HL-60/S4 (cell line): ENCODE data around the gene CCDC85B.

Experiments
- in situ Hi-C: fragments of 300-500 bp; cut with MboI; formaldehyde crosslinking; loops from 2 replicates; pipeline ENCODE4 v1.14.3; 2022; ENCODE audit warnings: low sequenced_read_pairs

The CCDC85B gene

DNA sequence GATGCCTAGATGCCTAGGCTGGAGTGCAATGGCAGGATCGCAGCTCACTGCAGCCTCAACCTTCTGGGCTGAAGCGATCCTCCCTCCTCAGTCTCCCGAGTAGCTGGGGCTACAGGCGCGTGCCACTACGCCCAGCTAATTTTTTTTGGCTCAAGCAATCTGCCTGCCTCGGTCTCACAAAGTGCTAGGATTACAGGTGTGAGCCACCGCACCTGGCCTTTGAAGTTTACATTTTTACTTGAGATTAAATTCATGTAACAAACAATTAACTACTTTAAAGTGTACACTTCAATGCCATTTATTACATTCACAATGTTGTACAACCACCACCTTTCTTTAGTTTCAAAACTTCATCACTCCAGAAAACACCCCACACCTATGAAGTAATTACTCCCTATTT, 13.2 kb downstream of the CCDC85B start:
- in situ Hi-C loops = no loop called here

- in situ Hi-C loops = no loop called here
Measured at GRCh38 chr11:65906602-65907001, 16.1 kb downstream of the CCDC85B start.

DNA sequence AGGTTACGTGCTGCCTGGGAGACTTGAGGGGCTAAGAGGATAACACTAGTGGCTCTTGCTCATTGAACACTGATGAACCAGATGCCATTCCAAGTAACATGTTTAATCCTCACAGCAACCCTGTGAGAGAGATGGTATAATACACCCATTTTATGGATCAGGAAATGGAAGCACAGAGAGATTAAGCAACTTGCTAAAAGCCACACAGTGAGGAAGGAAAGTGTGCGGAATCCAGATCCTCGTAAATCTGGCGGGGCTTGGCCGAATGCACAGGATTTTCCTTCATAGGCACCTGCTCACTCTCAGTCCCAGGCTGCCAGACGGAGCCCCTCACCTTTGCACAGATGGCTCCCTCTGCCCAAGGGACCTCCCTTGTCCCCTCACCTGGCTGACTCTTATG, 17.4 kb downstream of the CCDC85B start:
- in situ Hi-C loops = no loop called here

DNA sequence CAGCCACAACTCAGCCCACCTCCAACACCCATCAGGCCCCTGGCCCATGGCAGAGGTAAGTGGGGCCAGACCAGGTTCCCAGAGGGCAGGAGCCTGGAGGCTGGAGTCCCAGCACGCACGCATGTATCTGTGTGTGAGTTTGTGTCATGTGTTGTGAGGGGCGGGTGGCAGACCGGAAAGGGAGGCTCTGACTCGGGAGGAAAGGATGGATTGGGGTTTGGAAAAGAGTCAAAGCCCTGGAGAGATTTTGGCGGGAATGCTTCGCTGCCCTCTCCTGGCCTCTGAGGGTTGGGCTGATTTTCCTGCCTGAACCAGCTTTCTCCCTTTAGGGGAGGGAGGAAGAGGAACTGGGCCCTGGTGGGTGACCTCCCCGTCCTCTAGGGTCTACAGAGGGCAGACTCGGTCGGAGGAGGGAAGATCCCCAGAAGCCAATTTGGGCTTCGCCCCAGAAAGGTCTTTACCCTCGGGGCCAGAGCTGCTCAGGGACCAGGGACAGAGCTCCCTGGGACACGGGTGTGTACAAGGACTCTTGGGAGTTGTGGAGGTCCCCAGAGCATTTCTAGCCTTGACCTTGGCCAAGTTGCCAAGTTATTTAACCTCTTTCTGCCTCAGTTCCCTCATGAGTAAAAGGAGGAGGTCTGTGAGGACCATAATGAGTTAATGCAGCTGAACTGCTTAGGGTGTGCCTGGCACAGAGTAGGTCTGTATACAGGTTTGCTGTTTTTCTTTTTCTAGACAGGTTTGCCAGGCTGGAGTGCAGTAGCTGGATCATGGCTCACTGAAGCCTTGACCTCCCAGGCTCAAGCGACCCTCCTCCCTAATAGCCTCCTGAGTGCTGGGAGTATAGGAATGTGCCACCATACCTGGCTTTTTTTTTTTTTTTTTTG, 21.5 kb downstream of the CCDC85B start:
- in situ Hi-C loops = no loop called here

- in situ Hi-C loops = no loop called here
Measured at GRCh38 chr11:65912845-65913244, 22.4 kb downstream of the CCDC85B start.

GRCh38 chr11:65915101-65915820, 24.8 kb downstream of the CCDC85B start:
- in situ Hi-C loops = no loop called here

GRCh38 chr11:65915821-65916251, 25.4 kb downstream of the CCDC85B start:
- in situ Hi-C loops = no loop called here

DNA sequence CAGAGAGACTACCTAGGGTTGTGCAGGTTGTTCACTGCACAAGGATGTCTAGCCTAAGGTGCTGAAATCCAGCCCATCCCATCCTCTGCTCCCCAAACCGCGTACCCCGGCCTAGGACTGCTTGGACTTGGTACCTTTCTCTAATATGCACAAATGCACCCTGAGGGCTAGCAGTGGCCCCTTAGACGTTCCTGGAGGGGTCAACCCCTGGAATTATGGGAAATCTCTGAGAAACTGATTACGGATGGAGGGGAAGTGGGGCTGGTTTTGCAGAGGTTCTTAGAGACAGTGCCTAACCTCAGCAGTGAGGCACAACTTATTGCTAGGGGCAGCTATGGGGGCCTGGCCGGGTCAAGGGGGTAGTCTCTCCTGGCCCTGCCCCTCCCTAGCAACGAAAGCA, 25.9 kb downstream of the CCDC85B start:
- in situ Hi-C loops = no loop called here

- in situ Hi-C loops = no loop called here
Measured at GRCh38 chr11:65917077-65917433, 26.6 kb downstream of the CCDC85B start.

- in situ Hi-C loops = no loop called here
Measured at GRCh38 chr11:65917434-65918210, 27.1 kb downstream of the CCDC85B start.

DNA sequence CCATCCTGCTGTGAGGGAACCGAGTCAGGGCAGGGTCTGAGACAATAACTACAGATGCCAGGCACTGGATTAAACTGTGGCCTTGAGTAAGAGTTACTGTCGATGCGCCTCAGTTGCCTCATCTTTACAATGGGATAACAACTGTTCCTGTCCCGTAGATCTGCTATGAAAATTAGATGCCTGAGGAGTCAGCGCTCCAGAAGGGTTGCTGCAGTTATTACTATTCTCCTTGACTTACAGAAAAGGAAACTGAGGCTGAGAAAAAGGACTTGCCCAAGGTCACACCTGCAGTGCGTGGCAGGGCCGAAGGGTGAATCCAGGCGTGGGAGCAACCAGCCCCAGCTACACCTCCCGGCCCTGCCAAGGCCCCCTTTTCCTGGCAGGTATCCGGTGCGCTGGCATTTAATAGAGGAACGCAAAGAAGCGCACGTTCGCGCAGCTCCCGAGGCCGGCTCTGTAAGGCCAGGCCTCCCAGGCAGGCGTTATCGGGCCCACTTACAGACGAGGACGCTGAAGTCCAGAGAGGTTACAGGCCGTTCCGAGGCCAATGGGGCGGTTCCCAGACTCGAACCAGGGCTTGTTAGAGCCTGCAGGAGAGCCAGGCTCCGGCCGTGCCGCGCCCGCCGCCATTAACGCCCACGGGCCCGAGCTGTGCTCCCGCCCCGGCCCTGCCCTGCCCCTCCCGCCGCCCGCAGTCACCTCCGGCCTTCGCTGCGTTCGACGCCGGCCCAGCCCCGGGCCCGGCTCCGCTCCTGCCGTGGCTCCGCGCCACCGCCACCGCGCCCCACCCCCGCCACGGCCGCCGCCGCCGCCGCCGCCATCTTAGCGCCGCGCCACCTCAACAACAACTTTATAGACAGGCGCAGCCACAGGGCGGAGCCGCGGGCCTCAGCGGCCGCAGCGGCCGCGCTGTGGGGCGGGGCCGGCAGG, 28.0 kb downstream of the CCDC85B start, which contains the start of gene C11orf68:
Gene C11orf68, minus strand, starts transcription at position 852 of the 930 bp plus-strand sequence. Its CDS starts 31 bp downstream, at position 821.
- in situ Hi-C loops = no loop called here

GRCh38 chr11:65919141-65919572, 28.7 kb downstream of the CCDC85B start, which contains the start of gene DRAP1:
Gene DRAP1, plus strand, starts transcription at chr11:65919426. Its CDS starts 76 bp downstream, at chr11:65919502.
- in situ Hi-C loops = no loop called here

- in situ Hi-C loops = no loop called here
Measured at GRCh38 chr11:65919573-65920371, 29.3 kb downstream of the CCDC85B start.

- in situ Hi-C loops = no loop called here
Measured at GRCh38 chr11:65920372-65920802, 29.9 kb downstream of the CCDC85B start.

DNA sequence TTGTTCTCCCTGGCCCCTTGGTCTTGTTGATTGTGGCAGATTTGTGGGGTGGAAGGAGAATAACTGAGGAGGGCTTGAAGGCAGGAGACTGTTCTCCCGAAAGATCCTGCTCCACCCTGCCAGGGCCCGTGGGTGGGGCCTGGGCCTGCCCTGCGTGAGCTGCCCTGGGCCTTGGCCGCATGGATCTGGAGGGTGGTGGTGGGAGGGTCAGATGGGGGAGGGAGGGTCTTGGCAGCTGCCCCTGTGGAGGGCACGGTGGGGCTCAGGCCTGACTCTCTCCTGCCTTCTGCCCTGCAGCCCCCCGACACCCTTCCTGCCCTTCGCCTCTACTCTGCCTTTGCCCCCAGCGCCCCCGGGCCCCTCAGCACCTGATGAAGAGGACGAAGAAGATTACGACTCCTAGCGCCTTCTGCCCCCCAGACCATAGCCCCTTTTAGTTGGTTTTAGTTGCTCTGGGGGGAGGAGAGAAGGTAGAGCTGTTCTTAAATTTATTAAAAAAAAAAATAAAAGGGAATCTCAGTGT, 30.6 kb downstream of the CCDC85B start:
- in situ Hi-C loops = no loop called here

DNA sequence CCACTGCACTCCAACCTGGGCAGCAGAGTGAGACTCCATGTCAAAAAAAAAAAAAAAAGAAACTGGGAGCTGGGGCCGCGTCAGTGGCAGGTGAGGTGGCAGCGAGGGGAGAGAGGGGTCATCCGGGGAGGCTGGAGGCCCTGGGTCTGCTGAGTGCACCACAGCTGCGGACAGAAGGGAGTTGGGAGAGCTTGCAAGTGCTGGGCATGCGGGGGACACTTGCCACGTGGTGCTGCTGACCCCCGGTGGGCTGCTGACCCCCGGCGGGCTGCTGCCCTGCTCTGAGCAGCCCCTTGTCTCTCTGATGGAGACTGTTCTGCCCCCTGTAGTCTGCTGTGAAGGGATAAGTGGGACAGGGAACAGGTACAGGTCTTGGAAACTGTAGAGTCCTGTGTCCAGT, 31.4 kb downstream of the CCDC85B start:
- in situ Hi-C loops = no loop called here

DNA sequence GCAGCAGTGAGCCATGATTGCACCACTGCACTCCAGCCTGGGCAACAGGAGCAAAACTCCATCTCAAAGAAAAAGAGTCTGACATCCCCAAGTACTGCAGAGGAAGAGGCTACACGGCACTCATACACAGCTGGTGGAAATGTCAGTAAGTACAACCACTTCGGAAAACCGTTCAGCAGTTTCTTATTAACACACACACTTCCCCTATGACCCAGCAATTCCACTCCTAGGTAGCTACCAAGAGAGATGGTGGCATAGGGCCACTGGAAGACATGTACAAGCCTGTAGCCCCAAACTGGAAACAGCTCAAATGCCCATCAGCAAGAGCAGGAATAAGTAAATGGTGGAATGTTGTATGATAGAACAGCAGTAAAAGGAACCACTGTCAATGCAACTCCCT, 32.1 kb downstream of the CCDC85B start:
- in situ Hi-C loops = no loop called here

DNA sequence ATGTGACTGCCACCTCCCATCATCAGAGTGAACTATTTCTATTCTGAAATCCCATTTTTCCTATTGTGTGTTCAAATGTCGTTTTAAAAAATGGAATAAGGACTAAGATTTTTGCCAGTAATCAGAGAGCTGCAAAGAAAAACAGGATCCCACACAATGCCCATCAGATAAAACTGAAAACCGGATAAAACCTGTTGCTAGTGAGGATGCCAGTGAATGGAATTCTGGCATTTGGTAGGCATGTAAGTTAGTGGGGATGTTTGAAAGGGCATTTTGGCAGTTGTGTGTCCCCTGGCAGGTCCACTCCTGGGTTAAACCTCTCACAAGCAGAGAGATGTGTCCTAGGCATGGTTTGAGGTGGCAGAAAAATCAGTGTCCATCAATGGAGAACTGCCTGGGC, 34.9 kb downstream of the CCDC85B start:
- in situ Hi-C loops = no loop called here

DNA sequence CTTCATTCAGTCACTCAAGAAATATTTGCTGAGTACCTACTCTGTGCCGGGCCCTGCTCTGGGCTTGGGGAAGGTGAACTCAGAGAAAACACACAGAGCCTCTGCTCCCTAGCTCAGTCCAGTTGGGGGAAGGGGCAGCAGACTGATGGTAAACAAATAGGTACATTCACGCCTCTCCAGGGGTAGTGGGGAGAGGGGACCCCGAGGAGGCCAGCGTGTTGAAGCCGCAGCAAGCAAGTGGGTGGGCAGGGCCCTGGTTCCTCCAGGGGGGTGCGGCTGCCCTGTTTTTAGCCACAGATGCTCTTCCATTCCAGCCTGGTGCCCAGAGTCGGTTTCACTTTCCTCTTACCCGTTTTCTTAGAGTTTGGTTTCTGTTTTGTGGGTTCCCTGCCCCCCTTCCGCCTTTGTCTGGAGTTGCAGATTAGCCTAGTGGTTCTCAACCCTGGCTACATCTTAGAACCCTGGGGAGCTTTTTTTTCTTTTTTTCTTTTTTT, 37.5 kb downstream of the CCDC85B start:
- in situ Hi-C loops = no loop called here
